PC-3 (cell line): ENCODE results near the gene GYPB.
"Not testable (repeated sequence)": the region's sequence is repeated elsewhere in the genome, so short reads cannot be mapped to it uniquely, and the experiment has no call there.

Experiments
- EZH2phosphoT487 ChIP-seq: fragments of 300-600 bp; sonication (generic); IDR thresholded peaks from 2 replicates; pipeline ENCODE4 v1.6.1; 2018; ENCODE audit warnings: mild to moderate bottlenecking, antibody characterized with exemption, low read length, borderline replicate concordance
- TF ChIP-seq, protein P1 (sequence below): fragments of 300-600 bp; sonication (generic); conservative IDR thresholded peaks from 2 replicates; pipeline ENCODE4 v1.5.1; 2017; ENCODE audit warnings: antibody characterized with exemption, low read depth, mild to moderate bottlenecking, low read length

DNA sequence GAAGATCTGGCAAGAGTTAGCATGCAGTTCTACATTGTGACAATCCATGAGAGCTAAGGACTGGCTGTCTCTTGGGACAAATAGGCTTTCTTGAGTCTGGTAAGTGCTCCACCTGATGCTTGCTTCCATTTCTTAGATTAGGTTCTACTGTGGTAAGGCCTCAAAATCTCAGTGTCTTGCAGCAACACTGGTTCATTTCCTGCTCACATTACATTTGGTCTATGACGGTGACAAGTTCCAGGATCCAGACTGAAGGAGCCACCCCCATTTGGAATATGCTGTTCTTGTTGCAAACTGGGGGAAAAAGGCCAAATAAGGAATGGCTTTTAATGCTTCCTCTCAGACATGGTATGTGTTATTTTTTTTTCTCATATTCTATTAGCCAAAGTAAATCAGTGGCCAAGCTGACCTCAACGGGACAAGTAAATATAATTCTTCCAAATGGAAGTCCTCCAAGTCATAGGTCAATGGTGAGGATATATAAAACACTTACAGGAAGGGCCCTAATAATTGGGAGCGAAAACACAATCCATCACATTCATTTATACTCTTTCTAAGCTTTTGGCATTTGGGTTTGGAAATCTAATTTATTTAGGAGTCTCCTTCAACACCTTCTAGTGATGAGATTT is 3.7 kb upstream of the GYPB start:
- TF ChIP-seq, protein P1, sequence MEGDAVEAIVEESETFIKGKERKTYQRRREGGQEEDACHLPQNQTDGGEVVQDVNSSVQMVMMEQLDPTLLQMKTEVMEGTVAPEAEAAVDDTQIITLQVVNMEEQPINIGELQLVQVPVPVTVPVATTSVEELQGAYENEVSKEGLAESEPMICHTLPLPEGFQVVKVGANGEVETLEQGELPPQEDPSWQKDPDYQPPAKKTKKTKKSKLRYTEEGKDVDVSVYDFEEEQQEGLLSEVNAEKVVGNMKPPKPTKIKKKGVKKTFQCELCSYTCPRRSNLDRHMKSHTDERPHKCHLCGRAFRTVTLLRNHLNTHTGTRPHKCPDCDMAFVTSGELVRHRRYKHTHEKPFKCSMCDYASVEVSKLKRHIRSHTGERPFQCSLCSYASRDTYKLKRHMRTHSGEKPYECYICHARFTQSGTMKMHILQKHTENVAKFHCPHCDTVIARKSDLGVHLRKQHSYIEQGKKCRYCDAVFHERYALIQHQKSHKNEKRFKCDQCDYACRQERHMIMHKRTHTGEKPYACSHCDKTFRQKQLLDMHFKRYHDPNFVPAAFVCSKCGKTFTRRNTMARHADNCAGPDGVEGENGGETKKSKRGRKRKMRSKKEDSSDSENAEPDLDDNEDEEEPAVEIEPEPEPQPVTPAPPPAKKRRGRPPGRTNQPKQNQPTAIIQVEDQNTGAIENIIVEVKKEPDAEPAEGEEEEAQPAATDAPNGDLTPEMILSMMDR, result not testable (repeated sequence)
- TF ChIP-seq EZH2phosphoT487, result not testable (repeated sequence)
